Inferior parietal cortex (tissue), 1 donor: ENCODE data around the gene CDYL2.
"Not testable (repeated sequence)": the region's sequence is repeated elsewhere in the genome, so short reads cannot be mapped to it uniquely, and the experiment has no call there.

Experiments used
- DNase-seq: peaks from one replicate; pipeline ENCODE4 v3.0.0-alpha.2; 2016; ENCODE audit errors: extremely low spot score

CDYL2 gene

GRCh38 chr16:80744856-80745255 lies 59.5 kb downstream of the CDYL2 start:
- DNase-seq = no peak

DNA sequence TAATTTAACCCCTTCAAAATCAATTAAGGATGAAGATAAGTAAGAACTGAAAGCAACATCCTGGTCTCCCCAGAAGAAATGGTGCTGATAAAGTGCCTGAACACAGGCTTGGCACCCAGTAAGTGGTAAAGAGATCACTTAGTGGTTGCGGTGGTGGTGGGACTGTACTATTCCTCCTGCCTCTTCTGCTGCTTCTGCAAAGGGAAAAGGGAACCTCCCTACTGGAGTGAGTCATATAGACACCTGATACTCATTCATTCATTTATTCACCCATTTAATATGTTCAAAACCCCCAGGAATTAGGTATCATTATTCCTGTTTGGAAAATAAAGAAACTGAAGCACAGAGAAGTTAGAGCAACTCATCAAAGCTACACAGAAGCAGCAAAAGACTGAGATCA lies 60.6 kb downstream of the CDYL2 start:
- no peak for DNase-seq

DNA sequence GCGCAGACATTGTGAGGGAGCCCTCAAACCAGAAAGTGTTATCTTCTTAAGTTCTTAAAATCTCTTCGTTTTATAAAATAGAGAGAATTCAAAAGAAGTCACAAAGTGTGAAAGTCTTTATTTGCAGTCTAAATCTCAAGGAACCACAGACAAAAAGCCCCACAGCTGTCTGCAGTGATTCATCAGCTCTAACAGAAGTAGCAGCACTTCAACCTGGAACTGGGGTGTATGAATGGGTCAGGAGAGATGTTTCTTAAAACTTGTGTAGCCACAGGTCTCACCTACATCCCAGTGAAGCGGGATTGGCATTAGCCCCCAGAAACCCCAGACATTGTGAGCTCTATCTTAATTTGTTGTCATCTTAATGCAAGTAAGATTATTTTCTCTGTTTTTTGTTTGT lies 61.1 kb downstream of the CDYL2 start:
- DNase-seq = no peak

- no peak for DNase-seq
Observed at GRCh38 chr16:80742331-80742730, 62.1 kb downstream of the CDYL2 start.

DNA sequence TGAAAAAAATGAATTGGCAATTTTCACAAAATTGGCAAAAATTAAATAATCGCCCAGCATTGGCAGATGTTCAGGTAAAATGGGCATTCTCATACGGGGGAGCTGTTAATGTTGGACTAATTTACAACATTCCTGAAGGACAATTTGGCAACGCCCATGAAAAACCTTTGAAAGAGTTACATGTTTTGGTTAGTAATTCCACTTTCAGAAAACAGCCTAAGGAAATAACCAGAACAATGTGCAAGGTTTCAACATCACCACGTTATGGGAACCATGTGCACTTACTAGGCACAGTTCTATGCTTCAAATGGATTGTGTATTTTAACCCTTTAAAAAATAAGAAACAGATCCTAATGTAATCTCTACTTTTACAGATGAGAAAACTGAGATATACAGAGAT lies 62.7 kb downstream of the CDYL2 start:
- no peak for DNase-seq

GRCh38 chr16:80739523-80739922 lies 64.9 kb downstream of the CDYL2 start:
- peak; percentile 39 for DNase-seq

DNA sequence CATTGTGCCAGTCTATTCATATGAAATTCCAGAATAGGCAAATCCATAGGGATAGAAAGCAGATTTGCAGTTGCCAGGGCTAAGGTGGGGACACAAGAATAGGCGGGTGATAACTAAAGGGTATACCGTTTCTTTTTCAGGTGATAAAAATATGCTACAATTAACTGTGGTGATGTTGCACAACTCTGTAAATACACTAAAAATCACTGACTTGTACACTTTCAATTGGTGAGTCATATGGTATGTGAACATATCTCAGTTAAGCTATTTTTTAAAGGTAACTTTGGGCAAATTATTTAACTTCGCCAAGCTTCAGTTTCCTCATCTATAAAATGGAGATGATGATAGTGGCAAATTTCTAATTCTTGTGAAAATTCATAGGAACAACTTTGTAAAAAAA lies 65.9 kb downstream of the CDYL2 start:
- no peak for DNase-seq

GRCh38 chr16:80735846-80736245 lies 68.6 kb downstream of the CDYL2 start:
- DNase-seq = no peak

GRCh38 chr16:80733407-80733806 lies 71.0 kb downstream of the CDYL2 start:
- DNase-seq = no peak

DNA sequence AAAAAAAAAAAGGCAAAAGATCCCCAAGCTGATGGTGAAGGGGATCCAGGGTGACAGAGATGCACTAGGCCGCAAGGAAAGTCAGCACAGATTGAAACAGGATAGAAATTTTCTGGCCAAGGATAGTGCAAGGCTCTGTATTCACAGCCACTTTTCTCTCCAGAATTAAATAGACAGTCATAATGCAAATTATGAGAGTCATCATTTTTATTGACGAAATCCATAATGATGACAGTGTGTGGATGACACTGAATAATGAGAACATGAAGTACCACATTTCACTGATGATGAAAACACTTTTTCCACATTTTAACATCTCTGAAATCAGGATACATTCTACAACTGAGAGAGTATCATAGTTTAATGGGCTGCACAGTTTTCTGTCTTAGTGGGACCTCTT lies 72.5 kb downstream of the CDYL2 start:
- DNase-seq = no peak

- DNase-seq = not testable (repeated sequence)
Observed at GRCh38 chr16:80727066-80727763, 77.2 kb downstream of the CDYL2 start.

- DNase-seq = no peak
Observed at GRCh38 chr16:80725566-80726162, 78.7 kb downstream of the CDYL2 start.

GRCh38 chr16:80723981-80724380 lies 80.4 kb downstream of the CDYL2 start:
- no peak for DNase-seq

DNA sequence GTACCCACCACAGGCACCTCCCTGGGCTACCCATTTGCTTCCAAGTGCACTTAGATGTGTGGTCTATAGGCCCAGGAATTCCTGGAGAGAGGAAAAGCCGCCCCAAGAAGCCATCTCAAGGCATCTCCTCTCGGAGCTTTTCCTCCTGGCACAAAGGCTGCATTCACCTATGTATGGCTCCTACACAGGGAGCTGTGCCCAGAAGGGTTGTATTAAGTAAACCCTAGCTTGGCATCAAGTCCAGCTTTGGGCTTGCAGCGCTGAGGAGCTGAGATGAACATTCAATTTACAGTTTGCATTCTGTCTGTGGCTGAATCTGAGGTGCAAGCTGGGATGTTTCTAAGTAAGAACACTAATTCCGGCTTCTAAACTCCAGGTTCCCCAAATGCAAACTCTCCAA lies 81.3 kb downstream of the CDYL2 start:
- DNase-seq = no peak

DNA sequence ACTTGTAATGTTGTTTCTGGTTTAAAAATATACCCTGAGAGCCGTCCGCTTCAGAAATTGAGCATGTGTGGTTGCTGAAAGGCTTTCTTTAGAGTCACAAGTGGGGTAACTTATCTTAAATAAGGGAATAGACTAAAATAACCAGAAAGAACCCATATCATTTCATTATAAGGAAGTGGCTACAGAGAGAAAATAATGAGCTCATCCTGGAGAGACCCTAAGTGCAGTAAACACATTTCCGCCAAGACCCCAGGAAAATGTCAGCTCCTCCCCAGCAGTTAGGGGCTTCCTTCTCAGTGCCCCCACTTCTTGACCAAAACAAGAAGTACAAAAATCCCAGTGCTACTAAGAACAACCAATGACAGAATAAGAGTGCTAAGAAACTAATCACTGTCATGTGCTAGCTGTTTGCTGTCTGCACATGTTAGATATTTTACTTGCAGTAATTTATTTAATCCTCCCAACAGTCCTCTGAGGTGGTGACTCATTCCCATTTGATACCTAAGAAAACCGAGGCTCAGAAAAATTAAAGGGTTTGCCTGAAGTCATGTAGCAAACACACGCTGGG lies 83.5 kb downstream of the CDYL2 start:
- DNase-seq = no peak

- no peak for DNase-seq
Observed at GRCh38 chr16:80719573-80719972, 84.8 kb downstream of the CDYL2 start.

DNA sequence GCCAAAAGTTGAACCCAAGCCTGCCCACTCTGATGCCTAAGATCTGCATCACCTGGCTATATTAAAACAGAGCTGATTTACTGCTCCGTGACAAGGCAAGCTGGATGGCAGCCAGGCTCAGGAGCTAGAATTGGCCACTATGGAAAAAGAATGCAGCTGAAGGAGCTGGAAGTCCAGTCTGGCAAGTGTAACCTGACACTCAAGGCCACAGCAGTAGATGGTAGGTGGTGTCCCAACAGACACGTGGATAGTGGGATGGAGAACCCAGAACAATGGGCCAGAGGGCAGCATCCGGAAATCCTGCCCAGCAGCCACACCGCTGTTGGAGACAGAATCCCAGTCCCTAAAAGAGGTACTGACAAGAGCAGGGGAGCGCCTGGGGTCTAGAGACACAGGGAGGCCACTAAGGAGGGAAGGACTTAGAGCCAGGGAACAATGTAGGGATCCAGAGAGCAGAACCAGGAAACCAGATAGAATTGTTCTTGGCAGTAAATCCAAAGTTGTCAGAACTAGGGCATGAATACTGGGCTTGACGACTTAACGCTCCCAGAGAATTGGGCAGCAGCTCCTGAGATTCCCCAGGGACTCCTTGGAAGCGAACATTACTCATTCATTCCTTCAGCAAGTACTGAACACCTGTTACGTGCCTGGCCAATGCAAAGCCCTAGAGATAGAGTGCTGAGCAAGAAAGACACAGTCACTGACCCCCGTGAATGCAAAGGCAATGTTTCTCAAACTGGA lies 85.7 kb downstream of the CDYL2 start:
- DNase-seq = no peak

DNA sequence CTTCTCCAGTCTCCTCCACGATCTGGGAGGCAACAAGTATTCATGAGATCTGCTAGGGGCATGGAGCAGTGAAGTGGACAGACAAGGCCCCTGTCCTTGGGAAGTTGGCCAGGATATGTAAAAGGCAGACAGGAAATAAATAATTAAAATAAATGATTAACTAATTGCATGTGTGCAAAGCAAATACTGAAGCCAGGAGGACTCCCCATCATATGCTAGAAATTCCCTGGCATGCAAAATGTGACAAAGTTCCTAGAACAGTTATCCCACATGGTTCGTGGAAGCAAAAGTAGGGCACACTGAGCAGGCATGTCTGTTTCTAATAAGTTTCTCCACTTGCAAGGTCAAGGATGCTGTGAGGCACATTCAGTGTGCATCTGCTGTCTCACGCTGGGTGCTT lies 86.8 kb downstream of the CDYL2 start:
- no peak for DNase-seq

DNA sequence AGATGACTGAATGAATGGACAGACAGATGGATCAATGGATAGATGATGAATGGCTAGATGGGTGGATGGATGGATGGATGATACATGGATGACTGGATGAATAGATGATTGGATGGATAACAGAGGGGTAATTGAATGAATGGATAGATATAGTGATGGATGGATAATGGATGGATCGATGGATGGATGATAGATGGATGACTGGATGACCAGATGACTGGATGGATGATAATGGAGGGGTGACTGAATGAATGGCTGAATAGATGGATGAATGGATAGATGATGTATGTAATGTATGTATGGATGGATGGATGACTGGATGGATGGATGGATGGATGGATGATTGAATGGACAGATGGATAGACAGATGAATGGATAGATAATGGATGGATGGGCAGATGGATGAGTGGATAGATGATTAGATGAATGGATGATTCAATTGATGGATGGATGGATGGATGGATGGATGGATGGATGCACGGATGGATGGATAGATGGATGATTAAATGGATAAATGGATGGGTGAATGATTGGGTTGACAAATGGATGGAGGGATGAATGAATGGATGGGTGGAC lies 87.7 kb downstream of the CDYL2 start:
- no peak for DNase-seq

DNA sequence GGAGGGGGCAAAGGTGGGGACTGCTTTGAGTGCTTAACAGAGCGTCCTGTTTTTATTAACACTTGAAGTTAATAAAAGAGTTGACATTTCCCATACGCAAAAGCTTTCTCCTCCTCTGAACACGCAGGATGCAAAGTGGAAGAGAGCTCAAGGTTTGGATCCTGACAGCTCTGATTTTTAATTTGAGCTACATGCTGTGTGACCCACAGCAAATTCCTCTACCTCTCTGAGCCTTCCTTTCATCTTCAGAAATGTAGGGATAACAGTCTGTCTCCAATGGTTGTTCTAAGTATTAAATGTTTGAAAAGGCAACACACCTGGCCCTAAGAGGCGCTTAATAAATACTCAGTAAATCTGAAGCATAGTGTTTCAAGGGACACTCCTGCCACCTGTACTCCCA lies 93.0 kb downstream of the CDYL2 start:
- DNase-seq = no peak

GRCh38 chr16:80710918-80711317 lies 93.5 kb downstream of the CDYL2 start:
- no peak for DNase-seq

DNA sequence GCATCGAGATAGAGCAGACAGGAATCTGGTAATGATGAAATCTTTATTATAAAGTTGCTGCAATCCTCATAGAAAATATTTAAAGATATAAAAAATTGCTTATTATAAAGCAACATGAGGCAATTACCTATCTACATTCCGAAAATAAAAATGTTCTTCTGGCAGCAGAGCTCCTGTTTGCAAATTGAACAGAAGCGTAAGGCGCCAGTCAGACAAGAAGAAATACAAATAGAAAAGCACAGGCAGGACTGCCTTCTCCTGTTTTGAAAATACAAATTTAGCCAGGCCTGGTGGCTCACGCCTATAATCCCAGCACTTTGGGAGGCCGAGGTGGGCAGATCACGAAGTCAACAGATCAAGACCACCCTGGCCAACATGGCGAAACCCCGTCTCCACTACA lies 95.6 kb downstream of the CDYL2 start:
- DNase-seq = no peak
